ENCODE measurements around the gene FBXO41. TPM values are rescaled to one million over a fixed set of nuclear protein-coding genes. Genes with fewer than 3 reads are reported as not detected.
A peak's percentile ranks its signal among the peaks of the same experiment; 100 is the strongest.

The FBXO41 gene
- total and polyA plus RNA-seq, 9 of the 15 experiments (the other 6 are each of a cell fraction or from before 2014, with no cell fraction given), result 0.21 to 8.2 (median 3.5) TPM

DNA sequence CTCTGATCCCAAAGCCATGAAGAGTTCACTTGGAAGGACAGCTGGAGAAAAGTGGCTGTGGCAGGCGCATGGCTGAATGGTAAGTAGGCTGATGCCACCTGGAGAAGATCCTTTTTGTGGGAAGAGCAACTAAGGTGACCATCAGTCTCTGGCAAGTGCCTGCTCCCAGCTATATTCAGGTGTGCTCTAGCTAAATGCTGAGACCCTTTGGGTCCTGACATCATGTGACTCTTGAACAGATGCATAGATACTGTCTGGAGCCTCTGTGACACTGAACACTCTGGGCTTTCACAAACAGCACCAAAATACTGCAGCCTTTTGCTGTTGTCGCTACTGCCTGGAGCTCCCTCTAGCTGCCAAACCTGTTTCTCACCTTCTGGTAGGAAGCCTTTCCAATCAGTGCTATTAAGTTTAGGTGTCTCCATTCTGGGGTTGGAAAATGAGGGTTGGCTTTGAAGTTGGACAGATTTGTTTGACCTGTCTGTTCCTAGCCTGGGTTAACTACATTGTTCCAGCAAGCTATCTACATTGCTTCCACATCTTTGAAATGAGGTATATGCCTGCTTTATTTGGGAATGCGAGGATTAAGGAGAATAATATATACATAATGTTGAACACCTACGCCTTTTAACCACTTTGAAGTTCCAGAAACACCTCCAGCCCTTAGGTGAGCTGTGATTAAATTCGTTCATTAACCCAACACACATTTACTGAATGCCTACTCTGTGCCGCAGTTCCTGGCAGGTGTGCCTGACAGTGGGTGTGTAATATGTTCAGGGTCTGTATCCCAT lies 6.0 kb upstream of the FBXO41 start:
- H3K79me2 ChIP-seq (ENCODE audit: control insufficient read depth, insufficient read depth, low read length), result no peaks in the 10 kb centered on the region
- peaks cover 0 to 28% of the 10 kb centered on the region in 2 experiments; a peak in 3 of 5 replicates for H3K4me1 ChIP-seq (replicated peaks in 1 of 2; ENCODE audit: control insufficient read depth in 2 of 2, insufficient read depth in 2 of 2, low read length in 2 of 2)
- ATAC-seq, result peak; percentile 72
- ChIA-PET CTCF (ENCODE audit: low intra/inter-chr PET ratio) (no interaction called here), POLR2A (no interaction called here)
- H3K4me3 ChIP-seq, result no peak overlapping the region
- no TSS peak for BruUV-seq (replicated peaks)
- no peaks in the 10 kb centered on the region for H3K9me1 ChIP-seq (ENCODE audit: control insufficient read depth, insufficient read depth, low read length)
- peaks cover 3% of the 10 kb centered on the region; the same call in 1 of the 2 replicates for H4K20me1 ChIP-seq (replicated peaks; ENCODE audit: control insufficient read depth, insufficient read depth, low read length)
- under 1% methylated on average over 6 of the region's 6 CpGs for WGBS (ENCODE audit: insufficient coverage, low coverage, missing lambda C conversion rate)
- intact Hi-C loops (cut with micrococcal nuclease), result no loop called here
- peak in 1 of 4 experiments; percentile 57 for DNase-seq (ENCODE audit: extremely low read depth in 1 of 4, low spot score in 3 of 4)
- no peaks in the 10 kb centered on the region for H3K9me3 ChIP-seq (replicated peaks; ENCODE audit: control insufficient read depth, insufficient read depth, low read depth, low read length)
- FAIRE-seq, result peak; percentile 88
- in situ Hi-C loops (cut with MboI), result no loop called here
- no peak overlapping the region for H3K9ac ChIP-seq (ENCODE audit: insufficient read depth in 1 of 2, low read depth in 2 of 2, low read length in 2 of 2)
- peaks cover 5 to 27% of the 10 kb centered on the region in 2 experiments; a peak in 4 of 5 replicates for H3K27me3 ChIP-seq (ENCODE audit: control insufficient read depth in 2 of 2, insufficient read depth in 2 of 2, low read length in 2 of 2)
- no peak overlapping the region for H2AFZ ChIP-seq (ENCODE audit: low read depth, low read length)
- no peaks in the 10 kb centered on the region for H3K36me3 ChIP-seq (ENCODE audit: control insufficient read depth, insufficient read depth, low read length)
- no peak overlapping the region for H3K4me2 ChIP-seq (ENCODE audit: insufficient read depth, low read length)
- no peak overlapping the region for H3K27ac ChIP-seq (ENCODE audit: extremely low read depth, low read depth, low read length)
- TF ChIP-seq NCOR1 (IDR thresholded peaks at IDR 0.05) (no peak), ZNF668 (CRISPR knock-in tag; IDR thresholded peaks at IDR 0.05) (no peak), TAF15 (IDR thresholded peaks at IDR 0.05; ENCODE audit: low read depth, low read length) (no peak), SREBF2 (CRISPR knock-in tag; IDR thresholded peaks at IDR 0.05) (no peak), TGIF2 (CRISPR knock-in tag; IDR thresholded peaks at IDR 0.05) (no peak), RHOXF2B (CRISPR knock-in tag; conservative IDR thresholded peaks at IDR 0.05) (no peak), MAFK (IDR thresholded peaks at IDR 0.05; ENCODE audit: low read length) (no peak), SNIP1 (IDR thresholded peaks at IDR 0.05; ENCODE audit: low read depth) (no peak), NR2F6 (CRISPR knock-in tag; IDR thresholded peaks at IDR 0.05) (no peak), POU5F1 (IDR thresholded peaks at IDR 0.05; ENCODE audit: borderline replicate concordance, low read depth, low read length, partially characterized antibody) (no peak), NFXL1 (CRISPR knock-in tag; IDR thresholded peaks at IDR 0.05) (no peak), MAFG (tag; conservative IDR thresholded peaks at IDR 0.05) (no peak), ZC3H11A (IDR thresholded peaks at IDR 0.05; ENCODE audit: low read depth, low read length) (no peak), TAF9B (IDR thresholded peaks at IDR 0.05; ENCODE audit: partially characterized antibody) (no peak), DLX4 (CRISPR knock-in tag; IDR thresholded peaks at IDR 0.05) (no peak), POLR2H (tag; IDR thresholded peaks at IDR 0.05; ENCODE audit: low read depth) (no peak), XRCC3 (IDR thresholded peaks at IDR 0.05) (no peak), POLR2AphosphoS2 (IDR thresholded peaks at IDR 0.05; ENCODE audit: low read length) (no peak), PHB (CRISPR knock-in tag; IDR thresholded peaks at IDR 0.05) (no peak)
- TF ChIP-seq, protein P1, sequence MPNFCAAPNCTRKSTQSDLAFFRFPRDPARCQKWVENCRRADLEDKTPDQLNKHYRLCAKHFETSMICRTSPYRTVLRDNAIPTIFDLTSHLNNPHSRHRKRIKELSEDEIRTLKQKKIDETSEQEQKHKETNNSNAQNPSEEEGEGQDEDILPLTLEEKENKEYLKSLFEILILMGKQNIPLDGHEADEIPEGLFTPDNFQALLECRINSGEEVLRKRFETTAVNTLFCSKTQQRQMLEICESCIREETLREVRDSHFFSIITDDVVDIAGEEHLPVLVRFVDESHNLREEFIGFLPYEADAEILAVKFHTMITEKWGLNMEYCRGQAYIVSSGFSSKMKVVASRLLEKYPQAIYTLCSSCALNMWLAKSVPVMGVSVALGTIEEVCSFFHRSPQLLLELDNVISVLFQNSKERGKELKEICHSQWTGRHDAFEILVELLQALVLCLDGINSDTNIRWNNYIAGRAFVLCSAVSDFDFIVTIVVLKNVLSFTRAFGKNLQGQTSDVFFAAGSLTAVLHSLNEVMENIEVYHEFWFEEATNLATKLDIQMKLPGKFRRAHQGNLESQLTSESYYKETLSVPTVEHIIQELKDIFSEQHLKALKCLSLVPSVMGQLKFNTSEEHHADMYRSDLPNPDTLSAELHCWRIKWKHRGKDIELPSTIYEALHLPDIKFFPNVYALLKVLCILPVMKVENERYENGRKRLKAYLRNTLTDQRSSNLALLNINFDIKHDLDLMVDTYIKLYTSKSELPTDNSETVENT (CRISPR knock-in tag; IDR thresholded peaks at IDR 0.05), result no peak
- TF ChIP-seq, protein P2, sequence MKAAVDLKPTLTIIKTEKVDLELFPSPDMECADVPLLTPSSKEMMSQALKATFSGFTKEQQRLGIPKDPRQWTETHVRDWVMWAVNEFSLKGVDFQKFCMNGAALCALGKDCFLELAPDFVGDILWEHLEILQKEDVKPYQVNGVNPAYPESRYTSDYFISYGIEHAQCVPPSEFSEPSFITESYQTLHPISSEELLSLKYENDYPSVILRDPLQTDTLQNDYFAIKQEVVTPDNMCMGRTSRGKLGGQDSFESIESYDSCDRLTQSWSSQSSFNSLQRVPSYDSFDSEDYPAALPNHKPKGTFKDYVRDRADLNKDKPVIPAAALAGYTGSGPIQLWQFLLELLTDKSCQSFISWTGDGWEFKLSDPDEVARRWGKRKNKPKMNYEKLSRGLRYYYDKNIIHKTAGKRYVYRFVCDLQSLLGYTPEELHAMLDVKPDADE (conservative IDR thresholded peaks at IDR 0.05; ENCODE audit: control insufficient read depth, low read depth, low read length), result no peak
